ENCODE results near the gene KDM6B.

GRCh38 chr17:7856011-7856810 is 22.2 kb downstream of the KDM6B start:
- TF ChIP-seq CTCF (IDR thresholded peaks at IDR 0.05) (no peak), POLR2A (IDR thresholded peaks at IDR 0.05) (no peak)
